Endothelial cell of umbilical vein (primary cell): ENCODE results near the gene SDCCAG8.

Source experiments
- EZH2 ChIP-seq: IDR thresholded peaks from 2 replicates; pipeline ENCODE4 v1.6.1; 2012; ENCODE audit warnings: borderline replicate concordance, low read depth, mild to moderate bottlenecking, moderate library complexity, low read length, inconsistent platforms; ENCODE audit not compliant: severe bottlenecking
- FOS ChIP-seq: IDR thresholded peaks from 2 replicates; pipeline ENCODE4 v1.6.1; 2011; ENCODE audit warnings: mild to moderate bottlenecking, low read length, moderate library complexity, borderline replicate concordance; ENCODE audit not compliant: insufficient read depth
- JUN ChIP-seq: IDR thresholded peaks from 2 replicates; pipeline ENCODE4 v1.6.1; 2011; ENCODE audit warnings: borderline replicate concordance, low read depth; ENCODE audit not compliant: insufficient read length, insufficient read depth
- POLR2A ChIP-seq: IDR thresholded peaks from 2 replicates; pipeline ENCODE4 v1.6.1; 2012; ENCODE audit warnings: low read depth, mild to moderate bottlenecking, control low read depth, low read length
- POLR2AphosphoS5 ChIP-seq: IDR thresholded peaks from 2 replicates; pipeline ENCODE4 v1.6.1; 2012; ENCODE audit warnings: low read depth, mild to moderate bottlenecking, control low read depth, low read length, moderate library complexity; ENCODE audit not compliant: insufficient read depth
- TF ChIP-seq, protein P1 (sequence below), 2 donors: IDR thresholded peaks; 1 replicate in 1 of 2; 2 replicates in 1 of 2; pipeline ENCODE4 v1.5.1; 2011; ENCODE audit warnings: low read length in 2 of 2, mild to moderate bottlenecking in 2 of 2, moderate library complexity in 2 of 2, control low read depth in 1 of 2, inconsistent platforms in 1 of 2, low read depth in 1 of 2; ENCODE audit not compliant: insufficient read depth in 1 of 2; ENCODE audit errors: extremely low read depth in 1 of 2

DNA sequence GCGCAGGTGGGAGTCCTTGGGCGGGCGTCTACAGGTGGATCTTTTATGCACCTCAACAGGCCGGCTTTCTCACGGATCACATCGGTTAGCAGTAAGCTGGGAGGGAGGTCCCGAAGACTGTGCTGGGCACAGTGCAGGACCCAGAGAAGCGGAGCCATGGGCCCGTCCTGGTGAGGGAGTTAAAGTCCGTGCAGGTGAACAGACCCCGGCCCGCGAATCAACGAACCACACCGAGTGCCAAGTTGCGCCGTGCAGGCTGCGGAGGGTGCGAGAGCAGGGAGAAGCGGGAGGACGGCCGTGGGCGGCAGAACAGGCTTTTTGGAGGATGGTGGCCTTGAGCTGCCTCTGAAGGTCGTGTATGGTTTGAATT, 233.3 kb downstream of the SDCCAG8 start:
- TF ChIP-seq POLR2A (no peak), EZH2 (no peak), POLR2AphosphoS5 (no peak), FOS (no peak), JUN (no peak)
- TF ChIP-seq, protein P1, sequence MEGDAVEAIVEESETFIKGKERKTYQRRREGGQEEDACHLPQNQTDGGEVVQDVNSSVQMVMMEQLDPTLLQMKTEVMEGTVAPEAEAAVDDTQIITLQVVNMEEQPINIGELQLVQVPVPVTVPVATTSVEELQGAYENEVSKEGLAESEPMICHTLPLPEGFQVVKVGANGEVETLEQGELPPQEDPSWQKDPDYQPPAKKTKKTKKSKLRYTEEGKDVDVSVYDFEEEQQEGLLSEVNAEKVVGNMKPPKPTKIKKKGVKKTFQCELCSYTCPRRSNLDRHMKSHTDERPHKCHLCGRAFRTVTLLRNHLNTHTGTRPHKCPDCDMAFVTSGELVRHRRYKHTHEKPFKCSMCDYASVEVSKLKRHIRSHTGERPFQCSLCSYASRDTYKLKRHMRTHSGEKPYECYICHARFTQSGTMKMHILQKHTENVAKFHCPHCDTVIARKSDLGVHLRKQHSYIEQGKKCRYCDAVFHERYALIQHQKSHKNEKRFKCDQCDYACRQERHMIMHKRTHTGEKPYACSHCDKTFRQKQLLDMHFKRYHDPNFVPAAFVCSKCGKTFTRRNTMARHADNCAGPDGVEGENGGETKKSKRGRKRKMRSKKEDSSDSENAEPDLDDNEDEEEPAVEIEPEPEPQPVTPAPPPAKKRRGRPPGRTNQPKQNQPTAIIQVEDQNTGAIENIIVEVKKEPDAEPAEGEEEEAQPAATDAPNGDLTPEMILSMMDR (IDR thresholded peaks at IDR 0.05; ENCODE audit: extremely low read depth in 1 of 2, insufficient read depth in 1 of 2, low read depth in 1 of 2, low read length in 2 of 2): no peak
